ENCODE results near the gene MARK4.

The MARK4 gene

DNA sequence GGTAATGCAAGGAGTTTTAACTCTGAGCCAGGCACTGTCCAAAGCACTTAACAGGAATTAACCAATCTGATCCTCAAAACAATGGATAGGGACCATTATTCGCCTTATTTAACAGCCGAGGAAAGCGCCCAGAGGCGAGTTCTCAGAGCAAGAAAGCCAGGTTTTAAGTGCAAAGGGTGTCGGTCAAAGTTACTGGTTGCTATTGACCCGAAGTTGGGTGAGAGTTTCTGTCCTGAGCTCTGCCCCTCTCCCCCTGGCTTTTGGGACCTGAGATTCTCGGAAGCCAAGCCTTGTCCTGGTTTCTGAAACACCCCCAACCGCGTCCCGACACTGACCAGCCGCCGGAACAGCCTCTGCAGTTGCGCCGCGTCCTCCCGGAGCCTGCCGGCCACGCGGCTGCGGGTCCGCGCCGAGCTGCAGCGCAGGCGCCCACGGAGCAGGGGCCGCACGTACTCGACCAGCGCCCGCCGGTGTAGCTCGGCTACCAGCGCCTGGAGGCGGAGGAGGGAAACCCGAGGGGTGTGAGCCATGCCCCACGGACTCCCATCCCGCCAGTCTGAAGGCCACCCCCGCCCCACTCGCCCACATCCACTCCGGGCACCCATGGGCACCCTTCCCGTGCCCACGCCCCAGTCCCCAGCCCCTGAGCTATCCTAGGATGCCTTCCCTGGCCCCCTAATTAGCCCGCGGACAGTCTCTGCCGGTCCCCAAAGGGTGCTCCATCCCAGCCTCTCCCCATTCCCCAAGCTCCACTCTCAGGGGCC is 33.7 kb upstream of the MARK4 start:
- ATAC-seq, result peak; percentile 68
- TF ChIP-seq, protein P1, sequence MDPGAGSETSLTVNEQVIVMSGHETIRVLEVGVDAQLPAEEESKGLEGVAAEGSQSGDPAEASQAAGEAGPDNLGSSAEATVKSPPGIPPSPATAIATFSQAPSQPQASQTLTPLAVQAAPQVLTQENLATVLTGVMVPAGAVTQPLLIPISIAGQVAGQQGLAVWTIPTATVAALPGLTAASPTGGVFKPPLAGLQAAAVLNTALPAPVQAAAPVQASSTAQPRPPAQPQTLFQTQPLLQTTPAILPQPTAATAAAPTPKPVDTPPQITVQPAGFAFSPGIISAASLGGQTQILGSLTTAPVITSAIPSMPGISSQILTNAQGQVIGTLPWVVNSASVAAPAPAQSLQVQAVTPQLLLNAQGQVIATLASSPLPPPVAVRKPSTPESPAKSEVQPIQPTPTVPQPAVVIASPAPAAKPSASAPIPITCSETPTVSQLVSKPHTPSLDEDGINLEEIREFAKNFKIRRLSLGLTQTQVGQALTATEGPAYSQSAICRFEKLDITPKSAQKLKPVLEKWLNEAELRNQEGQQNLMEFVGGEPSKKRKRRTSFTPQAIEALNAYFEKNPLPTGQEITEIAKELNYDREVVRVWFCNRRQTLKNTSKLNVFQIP (CRISPR knock-in tag; IDR thresholded peaks at IDR 0.05; ENCODE audit: borderline replicate concordance, low read depth), result no peak
- TF ChIP-seq PPARA (CRISPR knock-in tag; IDR thresholded peaks at IDR 0.05; ENCODE audit: borderline replicate concordance), result no peak
- TF ChIP-seq CSDC2 (CRISPR knock-in tag; IDR thresholded peaks at IDR 0.05), result no peak
- TF ChIP-seq ZC3H10 (CRISPR knock-in tag; IDR thresholded peaks at IDR 0.05), result no peak
- no peak for TF ChIP-seq SNAI2 (CRISPR knock-in tag; IDR thresholded peaks at IDR 0.05)
- TF ChIP-seq ZFP30 (CRISPR knock-in tag; IDR thresholded peaks at IDR 0.05), result no peak
- TF ChIP-seq, protein P2, sequence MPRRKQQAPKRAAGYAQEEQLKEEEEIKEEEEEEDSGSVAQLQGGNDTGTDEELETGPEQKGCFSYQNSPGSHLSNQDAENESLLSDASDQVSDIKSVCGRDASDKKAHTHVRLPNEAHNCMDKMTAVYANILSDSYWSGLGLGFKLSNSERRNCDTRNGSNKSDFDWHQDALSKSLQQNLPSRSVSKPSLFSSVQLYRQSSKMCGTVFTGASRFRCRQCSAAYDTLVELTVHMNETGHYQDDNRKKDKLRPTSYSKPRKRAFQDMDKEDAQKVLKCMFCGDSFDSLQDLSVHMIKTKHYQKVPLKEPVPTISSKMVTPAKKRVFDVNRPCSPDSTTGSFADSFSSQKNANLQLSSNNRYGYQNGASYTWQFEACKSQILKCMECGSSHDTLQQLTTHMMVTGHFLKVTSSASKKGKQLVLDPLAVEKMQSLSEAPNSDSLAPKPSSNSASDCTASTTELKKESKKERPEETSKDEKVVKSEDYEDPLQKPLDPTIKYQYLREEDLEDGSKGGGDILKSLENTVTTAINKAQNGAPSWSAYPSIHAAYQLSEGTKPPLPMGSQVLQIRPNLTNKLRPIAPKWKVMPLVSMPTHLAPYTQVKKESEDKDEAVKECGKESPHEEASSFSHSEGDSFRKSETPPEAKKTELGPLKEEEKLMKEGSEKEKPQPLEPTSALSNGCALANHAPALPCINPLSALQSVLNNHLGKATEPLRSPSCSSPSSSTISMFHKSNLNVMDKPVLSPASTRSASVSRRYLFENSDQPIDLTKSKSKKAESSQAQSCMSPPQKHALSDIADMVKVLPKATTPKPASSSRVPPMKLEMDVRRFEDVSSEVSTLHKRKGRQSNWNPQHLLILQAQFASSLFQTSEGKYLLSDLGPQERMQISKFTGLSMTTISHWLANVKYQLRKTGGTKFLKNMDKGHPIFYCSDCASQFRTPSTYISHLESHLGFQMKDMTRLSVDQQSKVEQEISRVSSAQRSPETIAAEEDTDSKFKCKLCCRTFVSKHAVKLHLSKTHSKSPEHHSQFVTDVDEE (CRISPR knock-in tag; IDR thresholded peaks at IDR 0.05), result no peak
- no peak for TF ChIP-seq BACH2 (CRISPR knock-in tag; IDR thresholded peaks at IDR 0.05; ENCODE audit: borderline replicate concordance)
- no peak for TF ChIP-seq OSR1 (CRISPR knock-in tag; IDR thresholded peaks at IDR 0.05)
- no peak for TF ChIP-seq GLIS3 (CRISPR knock-in tag; IDR thresholded peaks at IDR 0.05)

DNA sequence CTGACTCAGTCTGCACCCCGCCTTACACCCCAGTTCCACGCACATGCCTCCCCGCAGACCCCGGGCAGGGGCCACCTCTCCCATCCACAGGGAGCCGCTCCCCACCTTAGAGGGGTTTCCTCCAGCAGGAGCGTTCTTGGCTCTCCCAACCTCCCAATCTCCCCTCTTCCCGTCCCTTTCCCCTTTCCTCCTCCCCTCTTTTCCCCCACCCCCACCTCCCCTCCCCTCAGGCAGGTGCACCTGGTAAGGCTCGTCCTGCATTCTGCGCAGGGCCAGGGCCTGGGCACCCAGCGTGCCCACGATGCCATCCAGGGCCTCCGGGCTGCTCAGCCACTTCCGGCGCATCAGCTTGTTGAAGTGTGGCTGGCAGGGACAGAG is 33.1 kb upstream of the MARK4 start:
- ATAC-seq, result no peak
- TF ChIP-seq TCF4 (CRISPR knock-in tag; IDR thresholded peaks at IDR 0.05; ENCODE audit: borderline replicate concordance), result no peak
- no peak for TF ChIP-seq BACH2 (CRISPR knock-in tag; IDR thresholded peaks at IDR 0.05; ENCODE audit: borderline replicate concordance)
- no peak for TF ChIP-seq ZC3H10 (CRISPR knock-in tag; IDR thresholded peaks at IDR 0.05)

DNA sequence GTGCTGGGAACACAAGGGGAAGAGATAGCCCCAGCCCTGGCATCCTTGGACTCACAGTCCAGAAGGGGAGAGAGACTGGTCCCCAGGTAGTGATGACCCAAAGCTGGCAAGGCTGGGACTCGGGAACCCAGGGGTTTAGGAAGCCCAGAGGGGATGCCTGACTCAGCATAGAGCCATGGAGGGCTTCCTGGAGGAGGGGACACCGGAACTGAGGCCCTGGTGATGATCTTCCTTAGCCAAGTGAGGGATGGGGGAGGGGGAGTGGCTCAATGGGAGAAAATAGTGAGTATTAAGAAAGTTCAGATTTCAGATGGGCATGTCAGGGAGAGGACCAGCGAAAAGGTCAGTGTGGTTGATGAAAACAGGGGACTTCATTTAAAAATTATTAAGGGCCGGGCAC is 32.6 kb upstream of the MARK4 start:
- no peak for ATAC-seq
- TF ChIP-seq ZC3H10 (CRISPR knock-in tag; IDR thresholded peaks at IDR 0.05) (no peak), ZNF565 (CRISPR knock-in tag; conservative IDR thresholded peaks at IDR 0.05; ENCODE audit: low read depth) (no peak), SNAI2 (CRISPR knock-in tag; IDR thresholded peaks at IDR 0.05) (no peak), ESRRG (CRISPR knock-in tag; IDR thresholded peaks at IDR 0.05) (no peak), ZNF8 (CRISPR knock-in tag; IDR thresholded peaks at IDR 0.05) (no peak), ISL1 (CRISPR knock-in tag; IDR thresholded peaks at IDR 0.05) (no peak), OSR1 (CRISPR knock-in tag; IDR thresholded peaks at IDR 0.05) (no peak), ZFP30 (CRISPR knock-in tag; IDR thresholded peaks at IDR 0.05) (no peak), CSDC2 (CRISPR knock-in tag; IDR thresholded peaks at IDR 0.05) (no peak), ZNF70 (CRISPR knock-in tag; IDR thresholded peaks at IDR 0.05) (no peak), GLIS3 (CRISPR knock-in tag; IDR thresholded peaks at IDR 0.05) (no peak), ARNTL (CRISPR knock-in tag; IDR thresholded peaks at IDR 0.05; ENCODE audit: borderline replicate concordance, low read depth) (no peak)
- TF ChIP-seq, protein P1 (CRISPR knock-in tag; IDR thresholded peaks at IDR 0.05; ENCODE audit: borderline replicate concordance, low read depth), result no peak
- TF ChIP-seq, protein P3, sequence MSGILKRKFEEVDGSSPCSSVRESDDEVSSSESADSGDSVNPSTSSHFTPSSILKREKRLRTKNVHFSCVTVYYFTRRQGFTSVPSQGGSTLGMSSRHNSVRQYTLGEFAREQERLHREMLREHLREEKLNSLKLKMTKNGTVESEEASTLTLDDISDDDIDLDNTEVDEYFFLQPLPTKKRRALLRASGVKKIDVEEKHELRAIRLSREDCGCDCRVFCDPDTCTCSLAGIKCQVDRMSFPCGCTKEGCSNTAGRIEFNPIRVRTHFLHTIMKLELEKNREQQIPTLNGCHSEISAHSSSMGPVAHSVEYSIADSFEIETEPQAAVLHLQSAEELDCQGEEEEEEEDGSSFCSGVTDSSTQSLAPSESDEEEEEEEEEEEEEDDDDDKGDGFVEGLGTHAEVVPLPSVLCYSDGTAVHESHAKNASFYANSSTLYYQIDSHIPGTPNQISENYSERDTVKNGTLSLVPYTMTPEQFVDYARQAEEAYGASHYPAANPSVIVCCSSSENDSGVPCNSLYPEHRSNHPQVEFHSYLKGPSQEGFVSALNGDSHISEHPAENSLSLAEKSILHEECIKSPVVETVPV (CRISPR knock-in tag; IDR thresholded peaks at IDR 0.05), result no peak
- TF ChIP-seq, protein P4, sequence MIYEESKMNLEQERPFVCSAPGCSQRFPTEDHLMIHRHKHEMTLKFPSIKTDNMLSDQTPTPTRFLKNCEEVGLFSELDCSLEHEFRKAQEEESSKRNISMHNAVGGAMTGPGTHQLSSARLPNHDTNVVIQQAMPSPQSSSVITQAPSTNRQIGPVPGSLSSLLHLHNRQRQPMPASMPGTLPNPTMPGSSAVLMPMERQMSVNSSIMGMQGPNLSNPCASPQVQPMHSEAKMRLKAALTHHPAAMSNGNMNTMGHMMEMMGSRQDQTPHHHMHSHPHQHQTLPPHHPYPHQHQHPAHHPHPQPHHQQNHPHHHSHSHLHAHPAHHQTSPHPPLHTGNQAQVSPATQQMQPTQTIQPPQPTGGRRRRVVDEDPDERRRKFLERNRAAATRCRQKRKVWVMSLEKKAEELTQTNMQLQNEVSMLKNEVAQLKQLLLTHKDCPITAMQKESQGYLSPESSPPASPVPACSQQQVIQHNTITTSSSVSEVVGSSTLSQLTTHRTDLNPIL (CRISPR knock-in tag; IDR thresholded peaks at IDR 0.05; ENCODE audit: low read depth), result no peak
